ENCODE results near the gene REP15.
"Not testable (repeated sequence)": the region's sequence is repeated elsewhere in the genome, so short reads cannot be mapped to it uniquely, and the experiment has no call there.

- not testable (repeated sequence) for TF ChIP-seq ZNF701 (tag by site-specific recombination; IDR thresholded peaks at IDR 0.05); ZNF274 (IDR thresholded peaks at IDR 0.05; ENCODE audit: low read length); ZNF274 (tag by site-specific recombination; IDR thresholded peaks at IDR 0.05; ENCODE audit: borderline replicate concordance); CTCF (tag by site-specific recombination; IDR thresholded peaks at IDR 0.05); ZBTB44 (tag by site-specific recombination; IDR thresholded peaks at IDR 0.05); KLF10 (tag by site-specific recombination; IDR thresholded peaks at IDR 0.05); ZBTB7A (tag by site-specific recombination; IDR thresholded peaks at IDR 0.05; ENCODE audit: low read depth)
Observed at GRCh38 chr12:27655476-27655875, 40.8 kb upstream of the REP15 start.

Data from HEK293 (cell line).